ENCODE results near the gene COX10.

COX10 gene

GRCh38 chr17:14118951-14119350 lies 49.6 kb downstream of the COX10 start:
- Mint-ChIP-seq H3K4me3 (no peak overlapping the region), H3K27me3 (ENCODE audit: low read depth, poor library complexity) (peaks cover 5% of the 10 kb centered on the region), H3K36me3 (ENCODE audit: low read depth) (peaks cover 35% of the 10 kb centered on the region), H3K9me3 (peaks cover 20% of the 10 kb centered on the region), H3K4me1 (peaks cover 11% of the 10 kb centered on the region), H3K27ac (no peak overlapping the region)
- DNase-seq, result no peak
- no peak for TF ChIP-seq CTCF (IDR thresholded peaks at IDR 0.05)

- peaks cover 20% of the 10 kb centered on the region for H3K9me3 Mint-ChIP-seq
- peaks cover 14% of the 10 kb centered on the region for H3K4me1 Mint-ChIP-seq
- no peak overlapping the region for H3K27ac Mint-ChIP-seq
- H3K27me3 Mint-ChIP-seq (ENCODE audit: low read depth, poor library complexity), result peaks cover 5% of the 10 kb centered on the region
- no peak for TF ChIP-seq CTCF (IDR thresholded peaks at IDR 0.05)
- no peak for DNase-seq
- H3K36me3 Mint-ChIP-seq (ENCODE audit: low read depth), result peaks cover 35% of the 10 kb centered on the region
- no peak overlapping the region for H3K4me3 Mint-ChIP-seq
Measured at GRCh38 chr17:14119546-14119945, 50.2 kb downstream of the COX10 start.

GRCh38 chr17:14121952-14122351 lies 52.6 kb downstream of the COX10 start:
- no peak for DNase-seq

GRCh38 chr17:14123619-14124278 lies 54.4 kb downstream of the COX10 start:
- Mint-ChIP-seq H3K9me3 (no peaks in the 10 kb centered on the region), H3K27me3 (ENCODE audit: low read depth, poor library complexity) (peaks cover 5% of the 10 kb centered on the region), H3K36me3 (ENCODE audit: low read depth) (no peaks in the 10 kb centered on the region), H3K4me1 (peaks cover 35% of the 10 kb centered on the region), H3K27ac (no peak overlapping the region), H3K4me3 (no peak overlapping the region)
- no peak for TF ChIP-seq CTCF (IDR thresholded peaks at IDR 0.05)
- no peak for DNase-seq

More at GRCh38 chr17:14121952-14122351, 52.6 kb downstream of the COX10 start:
- Mint-ChIP-seq H3K36me3 (ENCODE audit: low read depth) (peaks cover 15% of the 10 kb centered on the region), H3K4me3 (no peak overlapping the region), H3K27me3 (ENCODE audit: low read depth, poor library complexity) (peaks cover 5% of the 10 kb centered on the region), H3K4me1 (peaks cover 35% of the 10 kb centered on the region), H3K27ac (no peak overlapping the region), H3K9me3 (peaks cover 12% of the 10 kb centered on the region)
- TF ChIP-seq CTCF (IDR thresholded peaks at IDR 0.05), result no peak

GRCh38 chr17:14124854-14125253 lies 55.5 kb downstream of the COX10 start:
- no peak overlapping the region for H3K4me3 Mint-ChIP-seq
- TF ChIP-seq CTCF (IDR thresholded peaks at IDR 0.05), result no peak
- H3K36me3 Mint-ChIP-seq (ENCODE audit: low read depth), result no peaks in the 10 kb centered on the region
- H3K4me1 Mint-ChIP-seq, result peaks cover 42% of the 10 kb centered on the region
- H3K9me3 Mint-ChIP-seq, result no peaks in the 10 kb centered on the region
- no peak for DNase-seq
- peaks cover 5% of the 10 kb centered on the region for H3K27me3 Mint-ChIP-seq (ENCODE audit: low read depth, poor library complexity)
- H3K27ac Mint-ChIP-seq, result no peak overlapping the region

- Mint-ChIP-seq H3K4me3 (no peak overlapping the region), H3K9me3 (no peaks in the 10 kb centered on the region), H3K4me1 (peaks cover 42% of the 10 kb centered on the region), H3K36me3 (ENCODE audit: low read depth) (no peaks in the 10 kb centered on the region), H3K27me3 (ENCODE audit: low read depth, poor library complexity) (peaks cover 5% of the 10 kb centered on the region), H3K27ac (no peak overlapping the region)
- no peak for DNase-seq
- TF ChIP-seq CTCF (IDR thresholded peaks at IDR 0.05), result no peak
Measured at GRCh38 chr17:14125518-14126137, 56.3 kb downstream of the COX10 start.

Measured in nephron progenitor cell (in vitro differentiated cells).